Stimulated activated CD8-positive, alpha-beta memory T cell treated with anti-CD3 and anti-CD28 coated beads, Interleukin-12 subunit alpha, Interleukin-12 subunit beta, amount 100 ng/mL, for 24 hours (primary cell): ENCODE data around the gene GPC5.

Experiments
- DNase-seq: peaks from one replicate; pipeline ENCODE4 v3.0.0-alpha.2; 2020; ENCODE audit errors: extremely low read depth

Gene GPC5

GRCh38 chr13:91539286-91540157 is 141.1 kb downstream of the GPC5 start:
- DNase-seq, result no peak

DNA sequence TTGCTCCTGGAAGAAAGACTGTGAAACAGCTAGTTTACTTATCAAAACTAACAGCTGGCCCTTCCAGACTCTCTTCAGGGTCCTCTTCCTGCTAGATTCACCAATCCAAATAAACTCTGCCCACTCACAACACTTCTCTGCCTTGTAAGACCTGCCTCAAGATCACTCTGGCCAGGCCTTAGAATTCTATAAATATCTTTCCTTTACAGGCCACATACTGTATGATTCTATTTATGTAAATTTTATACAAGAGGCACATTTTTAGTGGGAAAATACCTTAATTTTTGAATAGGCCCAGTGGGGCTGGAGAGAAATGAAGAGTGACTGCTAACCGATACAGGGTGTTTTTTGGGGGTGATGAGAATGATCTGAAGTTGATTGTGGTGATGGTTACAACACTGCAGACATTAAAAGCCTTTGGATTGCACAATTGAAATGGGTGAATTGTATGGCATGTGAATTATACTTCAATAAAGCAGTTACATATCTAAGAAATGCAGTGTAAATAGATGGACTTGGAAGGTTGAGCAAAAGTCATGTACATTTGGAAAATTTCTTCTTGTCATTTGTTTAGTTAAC is 141.8 kb downstream of the GPC5 start:
- DNase-seq, result no peak

GRCh38 chr13:91544723-91545122 is 146.3 kb downstream of the GPC5 start:
- no peak for DNase-seq

- DNase-seq, result no peak
Measured at GRCh38 chr13:91546900-91547299, 148.5 kb downstream of the GPC5 start.

DNA sequence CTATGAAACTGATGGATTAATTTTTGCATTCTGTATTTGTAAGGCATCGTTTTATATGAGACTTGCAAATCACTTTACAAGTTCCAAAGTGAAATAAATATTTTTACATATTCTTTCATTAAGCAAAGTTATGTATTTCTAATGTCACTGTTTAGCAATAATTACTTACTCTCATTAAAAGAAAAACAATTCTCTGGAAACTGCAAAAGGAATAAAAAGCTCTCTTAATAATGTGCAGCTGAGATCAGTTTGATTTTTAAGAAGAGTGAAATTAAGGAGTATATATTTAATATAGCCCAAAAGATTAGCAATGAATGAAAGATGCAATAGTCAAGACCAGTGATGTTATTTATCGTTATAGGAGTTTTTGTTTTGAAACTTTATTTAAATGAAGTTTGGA is 155.2 kb downstream of the GPC5 start:
- DNase-seq, result no peak

GRCh38 chr13:91554101-91554500 is 155.7 kb downstream of the GPC5 start:
- no peak for DNase-seq

DNA sequence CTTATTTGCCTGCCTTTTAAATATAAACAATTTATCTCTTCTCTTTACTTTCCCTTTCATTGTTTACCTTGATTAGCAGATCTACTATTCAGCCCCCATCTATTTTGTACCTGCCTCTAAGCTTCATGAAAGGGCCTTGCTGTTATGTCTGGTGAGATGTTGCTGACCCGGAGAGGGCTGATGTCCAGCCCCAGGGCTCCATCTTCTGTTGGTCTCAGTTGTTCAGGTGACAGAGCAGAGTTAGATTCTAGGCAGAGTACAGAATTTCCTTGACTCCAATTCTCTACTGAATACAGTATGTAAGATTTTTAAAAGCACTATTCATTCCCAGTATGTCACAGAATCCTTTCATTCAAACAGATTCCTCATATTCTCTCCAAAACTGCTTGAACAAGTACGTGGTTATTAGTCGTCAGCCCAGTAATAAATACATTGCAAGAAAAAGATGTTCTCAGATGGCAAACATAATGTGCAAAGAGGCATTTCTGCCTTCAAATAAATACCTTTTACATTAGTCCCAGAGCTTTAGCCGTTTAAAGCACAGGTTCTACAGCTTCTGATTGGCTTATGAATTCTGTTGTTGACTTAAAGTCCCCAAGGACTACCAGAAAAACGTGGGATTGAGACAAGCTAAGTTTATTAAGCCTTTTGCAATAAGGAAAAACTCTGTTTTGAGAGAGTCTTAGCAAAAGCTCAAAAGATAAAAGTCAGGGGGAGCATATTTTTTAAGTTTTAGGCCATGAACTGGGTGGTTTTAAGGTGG is 159.1 kb downstream of the GPC5 start:
- DNase-seq, result no peak

DNA sequence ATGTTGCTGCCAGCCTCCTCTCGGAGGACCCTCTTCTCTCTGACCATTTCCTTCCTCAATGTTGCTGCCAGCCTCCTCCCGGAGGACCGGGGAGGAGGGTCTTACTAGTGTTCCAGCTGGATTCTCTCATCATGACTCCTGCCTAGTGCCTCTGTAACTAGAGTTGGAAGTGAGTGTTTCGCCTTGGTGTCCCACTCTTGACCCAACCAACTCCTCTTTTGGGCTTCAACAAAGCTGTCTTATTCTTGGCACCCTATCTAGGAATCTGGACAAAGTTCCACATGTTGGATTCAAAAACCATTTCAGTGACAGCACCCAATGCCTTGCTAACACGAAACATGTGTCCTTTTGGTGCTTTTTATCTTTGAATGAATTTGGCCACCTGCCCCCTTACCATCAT is 165.4 kb downstream of the GPC5 start:
- no peak for DNase-seq

DNA sequence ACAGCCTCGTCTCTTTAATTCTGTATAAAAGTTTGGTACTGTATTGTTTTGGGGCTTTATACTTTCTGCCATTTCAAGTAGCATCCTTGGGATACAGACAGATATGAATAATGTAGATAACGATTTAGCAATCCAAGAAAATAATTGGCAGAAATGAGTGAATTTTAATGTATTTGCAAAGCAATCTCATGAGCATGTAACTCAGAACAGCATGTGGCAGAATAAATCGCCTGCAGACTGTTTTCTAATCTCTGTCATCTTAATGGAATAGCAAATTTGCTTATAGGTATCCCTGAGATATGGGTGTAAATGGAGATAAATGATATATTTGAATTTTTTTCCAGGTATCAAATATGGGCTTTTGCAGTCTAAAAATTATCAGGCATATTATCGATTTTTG is 166.0 kb downstream of the GPC5 start:
- no peak for DNase-seq

GRCh38 chr13:91565296-91565695 is 166.9 kb downstream of the GPC5 start:
- DNase-seq, result no peak

DNA sequence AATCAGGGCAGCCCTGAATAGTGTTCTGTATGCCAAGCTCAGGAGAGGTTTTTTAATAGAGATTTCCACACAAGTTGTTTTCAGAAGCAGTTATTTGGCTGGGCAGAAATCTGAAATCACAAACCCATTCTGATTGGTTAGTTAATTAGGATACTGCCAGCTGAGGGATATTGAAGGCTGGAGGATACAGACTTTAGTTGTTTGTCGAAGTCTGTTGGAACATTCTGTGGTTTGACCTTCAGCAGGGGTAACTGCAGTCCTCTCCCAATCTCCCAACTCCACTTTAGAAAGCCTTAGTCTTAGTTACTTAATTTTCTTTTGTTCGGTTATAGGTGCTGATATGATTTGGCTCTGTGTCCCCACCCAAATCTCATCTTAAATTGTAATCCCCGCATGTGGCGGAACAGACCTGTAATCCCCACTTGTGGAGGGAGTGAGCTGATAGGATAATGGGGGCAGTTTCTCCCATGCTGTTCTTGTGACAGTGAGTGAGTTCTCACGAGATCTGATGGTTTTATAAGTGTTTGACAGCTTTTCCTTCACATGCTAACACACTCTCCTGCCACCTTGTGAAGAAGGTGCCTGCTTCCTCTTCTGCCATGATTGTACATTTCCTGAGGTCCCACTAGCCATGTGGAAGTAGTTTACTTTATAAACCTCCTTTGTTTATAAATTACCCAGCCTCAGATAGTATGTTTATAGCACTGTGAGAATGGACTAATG is 169.2 kb downstream of the GPC5 start:
- no peak for DNase-seq

- DNase-seq, result no peak
Measured at GRCh38 chr13:91571681-91572080, 173.3 kb downstream of the GPC5 start.

GRCh38 chr13:91572439-91572838 is 174.0 kb downstream of the GPC5 start:
- no peak for DNase-seq

DNA sequence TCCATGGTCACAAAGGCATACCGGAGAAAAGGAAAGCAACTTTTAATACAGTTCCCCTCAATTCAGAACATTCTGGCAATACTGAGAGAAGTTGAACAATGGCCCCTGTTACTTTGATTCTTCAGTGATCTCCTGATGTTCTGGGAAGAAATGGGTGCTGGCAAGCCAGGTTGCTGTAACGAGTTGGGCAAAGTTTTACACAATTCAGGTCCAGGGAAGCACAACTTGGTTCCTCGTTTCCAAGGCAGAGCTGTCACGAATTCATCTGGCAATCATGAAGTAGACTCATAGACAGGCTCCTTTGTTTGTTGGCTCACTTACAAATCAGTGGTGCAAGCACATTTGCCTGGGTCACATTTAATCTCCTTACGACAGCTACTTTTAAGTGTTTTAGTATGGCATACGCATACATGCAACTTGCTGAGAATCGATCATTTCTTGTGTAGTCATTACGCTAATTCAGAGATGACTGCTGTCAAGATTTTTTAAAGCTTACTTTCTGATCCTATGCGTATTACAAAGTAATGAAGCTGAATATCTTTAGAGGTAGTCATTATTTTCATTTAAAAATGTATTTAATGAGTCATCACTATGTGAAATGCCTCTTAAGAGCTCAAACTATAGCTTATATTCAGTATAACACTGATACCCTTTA is 174.7 kb downstream of the GPC5 start:
- DNase-seq, result no peak

GRCh38 chr13:91574766-91575165 is 176.3 kb downstream of the GPC5 start:
- no peak for DNase-seq

GRCh38 chr13:91576590-91576989 is 178.2 kb downstream of the GPC5 start:
- no peak for DNase-seq

DNA sequence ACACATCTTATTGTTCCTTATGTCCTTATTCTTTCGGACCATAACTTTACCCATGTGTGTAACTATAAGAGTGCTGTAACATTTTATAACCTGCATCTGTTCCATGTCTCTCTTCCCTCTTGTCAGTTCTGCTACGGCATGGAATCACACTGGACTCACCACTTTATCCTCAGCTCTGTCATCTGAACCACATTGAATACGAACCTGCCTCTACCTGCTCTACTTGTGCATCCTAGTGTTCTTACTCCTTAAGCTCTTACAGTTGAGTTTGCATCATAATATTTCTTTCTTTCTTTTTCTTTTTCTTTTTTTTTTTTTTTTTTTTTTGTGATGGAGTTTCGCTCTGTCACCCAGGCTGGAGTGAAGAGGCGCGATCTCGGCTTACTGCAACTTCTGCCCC is 180.9 kb downstream of the GPC5 start:
- DNase-seq, result no peak

GRCh38 chr13:91580749-91581148 is 182.3 kb downstream of the GPC5 start:
- DNase-seq, result no peak

DNA sequence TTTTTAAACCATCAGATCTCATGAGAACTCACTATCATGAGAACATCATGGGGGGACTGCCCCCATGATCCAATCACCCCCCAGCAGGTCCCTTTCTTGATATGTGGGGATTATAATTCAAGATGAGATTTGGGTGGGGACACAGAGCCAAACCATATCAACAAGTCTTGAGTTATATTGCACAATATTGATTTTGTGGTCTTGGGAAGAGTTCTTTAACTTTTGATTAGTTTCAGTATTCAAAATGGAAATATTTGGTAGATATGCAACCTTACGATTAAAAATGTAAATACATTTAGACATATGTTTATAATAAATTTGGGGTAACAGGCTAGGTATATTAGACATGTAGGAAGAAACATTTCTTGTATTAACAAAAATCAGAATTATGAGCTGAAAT is 188.2 kb downstream of the GPC5 start:
- no peak for DNase-seq

- DNase-seq, result no peak
Measured at GRCh38 chr13:91588541-91588940, 190.1 kb downstream of the GPC5 start.
